MM.1S (cell line): ENCODE results near the gene GABRA1.

Source experiments
- EZH2 ChIP-seq: fragments of 300-600 bp; sonication (generic); optimal IDR thresholded peaks from 2 replicates; pipeline ENCODE3; 2017; ENCODE audit warnings: low read depth, mild to moderate bottlenecking, antibody characterized with exemption, low read length, mixed read lengths
- EZH2phosphoT487 ChIP-seq: fragments of 300-600 bp; sonication (generic); IDR thresholded peaks from 2 replicates; pipeline ENCODE4 v1.6.1; 2018; ENCODE audit warnings: antibody characterized with exemption, low read length
- TF ChIP-seq, protein P1 (sequence below): fragments of 300-600 bp; sonication (generic); IDR thresholded peaks from 2 replicates; pipeline ENCODE4 v1.5.1; 2016; ENCODE audit warnings: antibody characterized with exemption, low read length, mixed read lengths

DNA sequence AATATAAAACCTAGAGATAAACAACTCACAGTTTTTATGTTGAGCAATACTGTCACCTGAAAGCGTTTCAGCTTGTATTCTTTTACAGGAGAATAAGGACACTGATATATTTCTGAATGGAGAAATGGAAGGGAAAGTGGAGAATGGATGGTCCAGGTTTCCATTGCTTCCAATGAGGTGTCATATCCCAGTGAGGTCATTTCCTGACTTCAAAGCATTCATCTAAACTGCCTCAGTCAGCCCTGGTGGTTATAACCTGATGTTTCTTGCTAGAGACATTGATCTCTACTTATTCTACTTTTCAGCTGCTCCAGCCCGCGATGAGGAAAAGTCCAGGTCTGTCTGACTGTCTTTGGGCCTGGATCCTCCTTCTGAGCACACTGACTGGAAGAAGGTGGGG lies 2.6 kb downstream of the GABRA1 start:
- TF ChIP-seq, protein P1, sequence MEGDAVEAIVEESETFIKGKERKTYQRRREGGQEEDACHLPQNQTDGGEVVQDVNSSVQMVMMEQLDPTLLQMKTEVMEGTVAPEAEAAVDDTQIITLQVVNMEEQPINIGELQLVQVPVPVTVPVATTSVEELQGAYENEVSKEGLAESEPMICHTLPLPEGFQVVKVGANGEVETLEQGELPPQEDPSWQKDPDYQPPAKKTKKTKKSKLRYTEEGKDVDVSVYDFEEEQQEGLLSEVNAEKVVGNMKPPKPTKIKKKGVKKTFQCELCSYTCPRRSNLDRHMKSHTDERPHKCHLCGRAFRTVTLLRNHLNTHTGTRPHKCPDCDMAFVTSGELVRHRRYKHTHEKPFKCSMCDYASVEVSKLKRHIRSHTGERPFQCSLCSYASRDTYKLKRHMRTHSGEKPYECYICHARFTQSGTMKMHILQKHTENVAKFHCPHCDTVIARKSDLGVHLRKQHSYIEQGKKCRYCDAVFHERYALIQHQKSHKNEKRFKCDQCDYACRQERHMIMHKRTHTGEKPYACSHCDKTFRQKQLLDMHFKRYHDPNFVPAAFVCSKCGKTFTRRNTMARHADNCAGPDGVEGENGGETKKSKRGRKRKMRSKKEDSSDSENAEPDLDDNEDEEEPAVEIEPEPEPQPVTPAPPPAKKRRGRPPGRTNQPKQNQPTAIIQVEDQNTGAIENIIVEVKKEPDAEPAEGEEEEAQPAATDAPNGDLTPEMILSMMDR = no peak
- TF ChIP-seq EZH2phosphoT487 = no peak
- TF ChIP-seq EZH2 = no peak
